ENCODE results near the gene GPC3. TPM values are rescaled to one million over a fixed set of nuclear protein-coding genes. Genes with fewer than 3 reads are reported as not detected.
A peak's percentile ranks its signal among the peaks of the same experiment; 100 is the strongest.

GPC3 gene
- total RNA-seq, 4 donors from 2014 or later = 1.4 to 5.8 (median 2.7) TPM

- ATAC-seq = peak in 1 of 2 donors; percentile 46
Observed at GRCh38 chrX:133670383-133670782, 315.0 kb downstream of the GPC3 start.

GRCh38 chrX:133669214-133669613 is 316.2 kb downstream of the GPC3 start:
- in situ Hi-C loops (cut with MboI; ENCODE audit: low sequenced_read_pairs in 4 of 4) (loop anchor here in 3 of 4 donors (10.0 to 25.0 kb wide), 3 partner anchors 332 to 694 kb away; no protein-coding TSS in a partner anchor), intact Hi-C loops (cut with DNase I; ENCODE audit: low total_unique reads) (no loop called here)

More at GRCh38 chrX:133670383-133670782, 315.0 kb downstream of the GPC3 start:
- Histone ChIP-seq H3K4me1 (no peaks in the 10 kb centered on the region), H3K4me3 (no peak overlapping the region), H3K27ac (no peak overlapping the region), H3K27me3 (no peaks in the 10 kb centered on the region), H3K36me3 (no peaks in the 10 kb centered on the region), H3K9me3 (no peaks in the 10 kb centered on the region)
- in situ Hi-C loops (cut with MboI; ENCODE audit: low sequenced_read_pairs in 4 of 4) (loop anchor here in 3 of 4 donors (10.0 to 25.0 kb wide), 3 partner anchors 333 to 683 kb away; no protein-coding TSS in a partner anchor), intact Hi-C loops (cut with DNase I; ENCODE audit: low total_unique reads) (loop anchor here (1.0 to 10.0 kb wide), 2 partner anchors 335 to 696 kb away; no protein-coding TSS in a partner anchor)
- TF ChIP-seq POLR2A (IDR thresholded peaks at IDR 0.05) = no peak
- TF ChIP-seq CTCF (IDR thresholded peaks at IDR 0.05 in 4 of 5, conservative IDR thresholded peaks at IDR 0.05 in 1 of 5) = peak; percentile 33 to 73 (median 65)
- no peak for DNase-seq

GRCh38 chrX:133668225-133668931 is 317.0 kb downstream of the GPC3 start:
- ATAC-seq = no peak
- Histone ChIP-seq H3K9me3 (no peaks in the 10 kb centered on the region), H3K4me3 (no peak overlapping the region), H3K27me3 (no peaks in the 10 kb centered on the region), H3K4me1 (no peaks in the 10 kb centered on the region), H3K27ac (no peak overlapping the region), H3K36me3 (no peaks in the 10 kb centered on the region)
- no peak for TF ChIP-seq CTCF (IDR thresholded peaks at IDR 0.05 in 4 of 5, conservative IDR thresholded peaks at IDR 0.05 in 1 of 5)
- no peak for TF ChIP-seq POLR2A (IDR thresholded peaks at IDR 0.05)
- intact Hi-C loops (cut with DNase I; ENCODE audit: low total_unique reads) (no loop called here), in situ Hi-C loops (cut with MboI; ENCODE audit: low sequenced_read_pairs in 4 of 4) (loop anchor here in 3 of 4 donors (10.0 to 25.0 kb wide), 3 partner anchors 331 to 694 kb away; no protein-coding TSS in a partner anchor)
- DNase-seq = no peak

More at GRCh38 chrX:133669214-133669613, 316.2 kb downstream of the GPC3 start:
- no peak overlapping the region for H3K4me3 ChIP-seq
- H3K27me3 ChIP-seq = no peaks in the 10 kb centered on the region
- H3K9me3 ChIP-seq = no peaks in the 10 kb centered on the region
- TF ChIP-seq CTCF (IDR thresholded peaks at IDR 0.05 in 4 of 5, conservative IDR thresholded peaks at IDR 0.05 in 1 of 5) = no peak
- TF ChIP-seq POLR2A (IDR thresholded peaks at IDR 0.05) = no peak
- ATAC-seq = no peak
- no peak overlapping the region for H3K27ac ChIP-seq
- H3K4me1 ChIP-seq = no peaks in the 10 kb centered on the region
- DNase-seq = no peak
- no peaks in the 10 kb centered on the region for H3K36me3 ChIP-seq

- no peak for ATAC-seq
- in situ Hi-C loops (cut with MboI; ENCODE audit: low sequenced_read_pairs in 4 of 4) = loop anchor here in 3 of 4 donors (10.0 to 25.0 kb wide), 3 partner anchors 329 to 691 kb away; no protein-coding TSS in a partner anchor
- DNase-seq = no peak
- no peaks in the 10 kb centered on the region for H3K27me3 ChIP-seq
- no peaks in the 10 kb centered on the region for H3K36me3 ChIP-seq
- TF ChIP-seq CTCF (IDR thresholded peaks at IDR 0.05 in 4 of 5, conservative IDR thresholded peaks at IDR 0.05 in 1 of 5) (no peak), POLR2A (IDR thresholded peaks at IDR 0.05) (no peak)
- no peak overlapping the region for H3K4me3 ChIP-seq
- H3K9me3 ChIP-seq = no peaks in the 10 kb centered on the region
- intact Hi-C loops (cut with DNase I; ENCODE audit: low total_unique reads) = no loop called here
- no peaks in the 10 kb centered on the region for H3K4me1 ChIP-seq
- no peak overlapping the region for H3K27ac ChIP-seq
Observed at GRCh38 chrX:133666256-133666655, 319.1 kb downstream of the GPC3 start.
